Measurements from ENCODE around the gene TUBB4B.
A peak's percentile ranks its signal among the peaks of the same experiment; 100 is the strongest.

Gene TUBB4B

DNA sequence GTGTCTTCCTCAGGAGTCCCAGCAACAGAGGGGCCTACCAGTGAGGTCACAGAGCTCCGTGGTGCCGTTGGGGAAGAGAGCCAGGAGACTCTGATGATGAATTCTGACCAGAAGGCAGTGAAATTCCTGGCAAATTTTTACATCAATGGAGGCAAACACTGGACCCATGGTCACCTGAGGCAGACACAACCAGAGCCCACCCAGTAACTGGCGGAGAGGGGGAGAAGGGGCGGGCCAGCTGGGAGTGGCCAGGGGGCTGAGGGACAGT is 10.0 kb downstream of the TUBB4B start, which contains the start of gene STPG3:
Gene STPG3 (plus strand): TSS at position 93 of the 268 bp plus-strand sequence. CDS start 1 bp downstream, at position 94.
- no peaks in the 10 kb centered on the region for H3K9me3 ChIP-seq (ENCODE audit: severe bottlenecking)

GRCh38 chr9:137251490-137252268 is 10.6 kb downstream of the TUBB4B start:
- no peak overlapping the region for H3K27ac ChIP-seq (ENCODE audit: poor library complexity, severe bottlenecking)
- no peaks in the 10 kb centered on the region for H3K9me3 ChIP-seq (ENCODE audit: severe bottlenecking)
- no peaks in the 10 kb centered on the region for H3K27me3 ChIP-seq (ENCODE audit: insufficient read depth, poor library complexity, severe bottlenecking)
- peaks cover 7% of the 10 kb centered on the region for H3K36me3 ChIP-seq (ENCODE audit: low read depth)
- no peak for DNase-seq (ENCODE audit: low spot score)
- TF ChIP-seq, protein P1, sequence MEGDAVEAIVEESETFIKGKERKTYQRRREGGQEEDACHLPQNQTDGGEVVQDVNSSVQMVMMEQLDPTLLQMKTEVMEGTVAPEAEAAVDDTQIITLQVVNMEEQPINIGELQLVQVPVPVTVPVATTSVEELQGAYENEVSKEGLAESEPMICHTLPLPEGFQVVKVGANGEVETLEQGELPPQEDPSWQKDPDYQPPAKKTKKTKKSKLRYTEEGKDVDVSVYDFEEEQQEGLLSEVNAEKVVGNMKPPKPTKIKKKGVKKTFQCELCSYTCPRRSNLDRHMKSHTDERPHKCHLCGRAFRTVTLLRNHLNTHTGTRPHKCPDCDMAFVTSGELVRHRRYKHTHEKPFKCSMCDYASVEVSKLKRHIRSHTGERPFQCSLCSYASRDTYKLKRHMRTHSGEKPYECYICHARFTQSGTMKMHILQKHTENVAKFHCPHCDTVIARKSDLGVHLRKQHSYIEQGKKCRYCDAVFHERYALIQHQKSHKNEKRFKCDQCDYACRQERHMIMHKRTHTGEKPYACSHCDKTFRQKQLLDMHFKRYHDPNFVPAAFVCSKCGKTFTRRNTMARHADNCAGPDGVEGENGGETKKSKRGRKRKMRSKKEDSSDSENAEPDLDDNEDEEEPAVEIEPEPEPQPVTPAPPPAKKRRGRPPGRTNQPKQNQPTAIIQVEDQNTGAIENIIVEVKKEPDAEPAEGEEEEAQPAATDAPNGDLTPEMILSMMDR (IDR thresholded peaks at IDR 0.05; ENCODE audit: poor library complexity, severe bottlenecking): no peak
- ATAC-seq (ENCODE audit: low read depth): no peak
- no peak overlapping the region for H3K4me3 ChIP-seq (ENCODE audit: severe bottlenecking)
- H3K4me1 ChIP-seq (ENCODE audit: insufficient read depth, poor library complexity, severe bottlenecking): peaks cover 7% of the 10 kb centered on the region

More for the DNA sequence above, 10.0 kb downstream of the TUBB4B start, which contains the start of gene STPG3:
- H3K27ac ChIP-seq (ENCODE audit: poor library complexity, severe bottlenecking): no peak within 1 kb of the TSS
- H3K27me3 ChIP-seq (ENCODE audit: insufficient read depth, poor library complexity, severe bottlenecking): no peaks in the 10 kb centered on the region
- H3K4me1 ChIP-seq (ENCODE audit: insufficient read depth, poor library complexity, severe bottlenecking): peaks cover 3% of the 10 kb centered on the region
- H3K4me3 ChIP-seq (ENCODE audit: severe bottlenecking): no peak within 1 kb of the TSS
- DNase-seq (ENCODE audit: low spot score) (no peak), ATAC-seq (ENCODE audit: low read depth) (no peak)
- TF ChIP-seq, protein P1 (IDR thresholded peaks at IDR 0.05; ENCODE audit: poor library complexity, severe bottlenecking): no peak
- peaks cover 2% of the 10 kb centered on the region for H3K36me3 ChIP-seq (ENCODE audit: low read depth)

DNA sequence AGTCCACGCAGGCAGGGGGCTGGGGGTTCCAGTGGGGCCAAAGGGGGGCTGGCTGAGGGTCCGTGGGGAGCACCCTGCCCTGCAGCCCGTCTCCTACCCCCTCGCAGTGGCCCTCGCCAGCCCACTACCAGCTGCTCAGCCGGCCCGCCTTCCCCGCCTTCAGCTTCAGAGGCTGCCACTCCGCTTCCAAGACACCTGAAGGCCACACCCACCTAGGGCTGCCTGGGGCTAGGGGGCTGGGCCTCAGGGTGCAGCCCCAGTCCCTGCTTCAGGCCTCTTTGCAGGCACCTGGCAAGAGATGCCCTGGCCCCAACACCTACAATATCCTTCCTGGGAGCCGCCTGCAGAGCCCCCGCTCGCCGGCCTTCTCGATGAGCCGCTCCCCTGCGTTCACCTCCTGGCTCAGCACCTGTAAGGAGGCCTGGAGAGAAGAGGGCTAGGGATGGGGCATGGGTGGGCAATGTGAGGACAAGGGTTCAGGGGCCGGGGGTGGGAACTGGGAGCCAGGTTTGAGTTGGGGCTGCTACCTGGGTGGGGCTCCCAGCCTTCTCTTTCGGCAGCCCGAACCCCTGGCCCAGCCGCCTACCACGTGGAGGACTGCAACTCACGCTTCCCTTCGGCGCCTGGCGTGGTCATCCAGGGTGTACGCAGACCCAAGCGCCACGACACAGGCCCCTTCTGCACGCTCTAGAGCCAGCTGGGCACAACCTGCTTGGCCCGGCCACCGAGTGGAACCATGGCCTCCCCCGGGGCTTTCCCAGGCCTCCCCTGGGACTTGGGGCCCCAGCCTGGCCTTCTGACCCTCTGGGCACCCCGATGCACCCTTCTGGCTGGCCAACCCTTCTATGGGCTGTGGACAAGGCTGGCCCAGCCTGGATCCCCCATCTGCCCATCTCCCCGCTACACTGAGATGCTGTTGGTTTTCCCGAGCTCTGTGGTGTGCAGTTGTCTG is 11.7 kb downstream of the TUBB4B start:
- peak; percentile 18; the same call in 1 of the 3 replicates for ATAC-seq (ENCODE audit: low read depth)
- H3K36me3 ChIP-seq (ENCODE audit: low read depth): peaks cover 15% of the 10 kb centered on the region
- no peak overlapping the region for H3K4me3 ChIP-seq (ENCODE audit: severe bottlenecking)
- no peaks in the 10 kb centered on the region for H3K9me3 ChIP-seq (ENCODE audit: severe bottlenecking)
- no peak overlapping the region for H3K27ac ChIP-seq (ENCODE audit: poor library complexity, severe bottlenecking)
- peaks cover 7% of the 10 kb centered on the region for H3K4me1 ChIP-seq (ENCODE audit: insufficient read depth, poor library complexity, severe bottlenecking)
- H3K27me3 ChIP-seq (ENCODE audit: insufficient read depth, poor library complexity, severe bottlenecking): no peaks in the 10 kb centered on the region
- TF ChIP-seq, protein P1 (IDR thresholded peaks at IDR 0.05; ENCODE audit: poor library complexity, severe bottlenecking): no peak
- no peak for DNase-seq (ENCODE audit: low spot score)

DNA sequence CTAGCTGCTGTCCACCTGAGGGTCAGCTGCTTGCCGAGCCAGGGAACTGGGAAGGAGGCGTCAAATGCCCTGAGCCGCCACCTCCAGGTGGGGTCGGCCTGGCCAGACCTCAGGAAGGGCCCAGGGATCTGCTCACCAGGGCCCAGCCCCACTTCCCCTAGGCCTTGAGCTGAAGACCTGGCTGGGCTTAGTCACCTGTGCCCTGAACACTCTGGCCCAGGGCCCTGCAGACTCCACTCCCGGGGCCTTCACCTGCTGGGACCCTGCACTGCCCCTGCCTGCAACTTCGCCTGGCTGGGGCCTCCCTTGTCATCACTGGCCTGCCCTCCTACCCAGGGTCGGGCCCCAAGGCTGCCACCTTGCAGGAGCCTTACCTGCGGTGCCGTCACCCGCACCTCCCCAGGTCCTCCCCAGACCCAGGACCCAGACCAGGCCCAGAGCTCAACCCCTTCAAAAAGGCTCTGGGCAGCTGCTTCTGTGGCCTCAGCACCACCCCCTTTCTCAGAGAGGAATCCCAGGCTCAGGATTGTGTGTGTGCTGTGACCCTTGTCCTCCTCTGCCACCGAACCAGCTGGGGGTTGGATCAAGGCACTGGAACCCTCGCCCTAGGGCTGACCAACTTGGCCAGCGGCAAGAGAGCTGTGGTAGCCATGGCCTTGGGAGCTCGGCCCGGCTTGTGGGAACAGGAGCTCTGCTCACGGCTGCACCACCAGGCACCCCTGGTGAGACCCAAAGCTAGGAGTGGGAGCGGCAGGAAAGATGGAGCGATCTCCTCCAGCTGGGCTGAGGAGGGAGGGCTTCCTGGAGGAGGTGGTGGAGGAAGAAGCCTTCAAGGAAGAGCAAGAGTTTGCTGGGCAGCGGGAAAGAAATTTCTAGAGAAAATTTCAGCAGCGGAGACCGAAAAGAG is 12.9 kb downstream of the TUBB4B start:
- H3K36me3 ChIP-seq (ENCODE audit: low read depth): peaks cover 27% of the 10 kb centered on the region
- TF ChIP-seq, protein P1 (IDR thresholded peaks at IDR 0.05; ENCODE audit: poor library complexity, severe bottlenecking): no peak
- peak overlapping the region; percentile 68 for H3K27ac ChIP-seq (ENCODE audit: poor library complexity, severe bottlenecking)
- ATAC-seq (ENCODE audit: low read depth): 0 out of 3 replicates have a peak, but pooled peaks have one; percentile 8
- DNase-seq (ENCODE audit: low spot score): no peak
- H3K27me3 ChIP-seq (ENCODE audit: insufficient read depth, poor library complexity, severe bottlenecking): no peaks in the 10 kb centered on the region
- no peaks in the 10 kb centered on the region for H3K9me3 ChIP-seq (ENCODE audit: severe bottlenecking)
- peak overlapping the region; percentile 99 for H3K4me3 ChIP-seq (ENCODE audit: severe bottlenecking)
- peaks cover 7% of the 10 kb centered on the region for H3K4me1 ChIP-seq (ENCODE audit: insufficient read depth, poor library complexity, severe bottlenecking)
